Kidney (tissue), 14 donors: ENCODE results near the gene SLC12A6. TPM values are rescaled to one million over a fixed set of nuclear protein-coding genes. Genes with fewer than 3 reads are reported as not detected.

ENCODE experiments used
- DNase-seq, 5 donors: peaks; one replicate each; pipeline ENCODE4 v3.0.0-alpha.2; 2013 to 2020
- FAIRE-seq: peaks from 2 replicates; lab custom pipeline; 2012; peaks lifted over from hg19 to GRCh38; lab: Jason Lieb, UNC
- H3K27ac ChIP-seq, 2 donors: one replicate each; pipeline ENCODE4 v1.7.0; 2013; ENCODE audit warnings: low read depth in 2 of 2, low read length in 2 of 2, inconsistent platforms in 1 of 2
- H3K27me3 ChIP-seq: one replicate; pipeline ENCODE4 v1.7.1; 2013; ENCODE audit warnings: low read length, inconsistent platforms; ENCODE audit not compliant: control insufficient read depth, insufficient read depth
- H3K36me3 ChIP-seq, 3 donors: one replicate each; pipeline versions ENCODE4 v1.7.0 to v1.7.1; 2013; ENCODE audit warnings: low read length in 3 of 3, control low read depth in 1 of 3, inconsistent platforms in 1 of 3; ENCODE audit not compliant: insufficient read depth in 3 of 3, control insufficient read depth in 2 of 3
- H3K4me1 ChIP-seq, 3 donors: one replicate each; pipeline versions ENCODE4 v1.7.0 to v1.7.1; 2013; ENCODE audit warnings: low read length in 3 of 3, inconsistent platforms in 1 of 3, low read depth in 1 of 3; ENCODE audit not compliant: control insufficient read depth in 2 of 3, insufficient read depth in 2 of 3
- H3K4me3 ChIP-seq, 3 donors: one replicate each; pipeline versions ENCODE4 v1.7.0 to v1.8.1; 2013; ENCODE audit warnings: low read length in 3 of 3, control low read depth in 1 of 3, inconsistent platforms in 1 of 3
- H3K9ac ChIP-seq, 3 donors: one replicate each; pipeline versions ENCODE4 v1.7.0 to v1.7.1; 2013; ENCODE audit warnings: low read length in 3 of 3, control low read depth in 1 of 3, inconsistent platforms in 1 of 3
- H3K9me3 ChIP-seq, 3 donors: one replicate each; pipeline versions ENCODE4 v1.7.0 to v1.7.1; 2013; ENCODE audit warnings: low read length in 3 of 3, control low read depth in 1 of 3, inconsistent platforms in 1 of 3; ENCODE audit not compliant: control insufficient read depth in 2 of 3, insufficient read depth in 1 of 3
- intact Hi-C: fragments of 100-400 bp; cut with DNase I; formaldehyde crosslinking; loops from one replicate; pipeline ENCODE4 v1.11.1; 2022
- polyA plus RNA-seq: library from polyadenylated mRNA; stranded (reverse); fragments of 350-450 nt; fragmentation: Illumina TruSeq; extraction: RNeasy Lipid Tissue Mini Kit (QIAGEN cat#74804); gene quantifications from one replicate; pipeline ENCODE4 v1.2.3, GENCODE V29; 2014; ENCODE audit warnings: low read depth, low replicate concordance; ENCODE audit not compliant: insufficient read depth
- total RNA-seq: library from RNA; stranded (reverse); fragmentation: NEBNext Ultra II Directional; extraction: Animal tissue kit (Norgen Biotek cat#: 25700); gene quantifications from one replicate; pipeline ENCODE4 v1.2.1, GENCODE V29; 2021
- TF ChIP-seq, protein P1 (sequence below): IDR thresholded peaks from 3 replicates; pipeline ENCODE4 v1.5.1; 2012; ENCODE audit warnings: mild to moderate bottlenecking, moderate library complexity, borderline replicate concordance; ENCODE audit not compliant: insufficient read depth; ENCODE audit errors: extremely low read depth
- donor health status: control.
- donor health status: control.
- donor health status: control.
- donor health status: control.
- donor health status: control.
- donor health status: DM: yes; HTN: yes; CAD: no.
- donor health status: Normal renal cell carcinoma (clear cell type).

SLC12A6 gene
- total and polyA plus RNA-seq, 2 donors from 2014 or later, result 6.7 to 22.6 TPM

DNA sequence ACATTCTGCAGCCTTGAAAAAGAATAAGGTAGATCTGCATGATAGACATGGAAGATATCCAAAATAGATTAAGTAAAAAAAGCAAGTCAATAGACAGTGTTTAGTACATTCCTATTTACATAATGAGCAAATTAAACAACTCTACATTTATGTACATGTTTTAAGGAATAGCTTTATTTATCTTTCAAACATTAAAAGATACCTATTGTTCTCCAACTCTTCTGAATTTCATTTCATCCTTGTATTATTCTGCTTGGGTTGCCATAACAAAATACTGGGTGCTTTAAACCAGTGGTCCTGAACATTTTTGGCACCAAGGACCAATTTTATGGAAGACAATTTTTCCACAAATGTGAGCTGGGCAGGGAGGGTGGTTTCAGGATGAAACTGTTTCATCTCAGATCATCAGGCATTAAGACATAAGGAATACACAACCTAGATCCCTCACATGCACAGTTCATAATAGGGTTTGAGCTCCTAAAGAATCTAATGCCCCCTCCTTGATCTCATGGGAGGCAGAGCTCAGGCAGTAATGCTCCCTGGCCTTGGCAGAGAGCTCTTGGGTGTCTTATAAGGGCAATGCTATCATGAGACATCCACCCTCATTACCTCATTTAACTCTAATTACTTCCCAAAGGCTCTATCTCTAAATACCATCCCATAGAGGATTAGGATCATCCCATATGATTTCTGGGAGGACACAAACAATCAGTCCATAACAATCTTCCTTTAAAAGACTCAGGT lies 120.9 kb downstream of the SLC12A6 start:
- FAIRE-seq, result no peak
- Histone ChIP-seq H3K9ac (no peak overlapping the region), H3K36me3 (no peaks in the 10 kb centered on the region), H3K4me3 (no peak overlapping the region), H3K9me3 (no peaks in the 10 kb centered on the region), H3K4me1 (no peaks in the 10 kb centered on the region), H3K27ac (no peak overlapping the region), H3K27me3 (no peaks in the 10 kb centered on the region)
- intact Hi-C loops, result loop anchor here (10.0 kb wide), 1 partner anchor 152 kb away; no protein-coding TSS in a partner anchor
- TF ChIP-seq, protein P1, sequence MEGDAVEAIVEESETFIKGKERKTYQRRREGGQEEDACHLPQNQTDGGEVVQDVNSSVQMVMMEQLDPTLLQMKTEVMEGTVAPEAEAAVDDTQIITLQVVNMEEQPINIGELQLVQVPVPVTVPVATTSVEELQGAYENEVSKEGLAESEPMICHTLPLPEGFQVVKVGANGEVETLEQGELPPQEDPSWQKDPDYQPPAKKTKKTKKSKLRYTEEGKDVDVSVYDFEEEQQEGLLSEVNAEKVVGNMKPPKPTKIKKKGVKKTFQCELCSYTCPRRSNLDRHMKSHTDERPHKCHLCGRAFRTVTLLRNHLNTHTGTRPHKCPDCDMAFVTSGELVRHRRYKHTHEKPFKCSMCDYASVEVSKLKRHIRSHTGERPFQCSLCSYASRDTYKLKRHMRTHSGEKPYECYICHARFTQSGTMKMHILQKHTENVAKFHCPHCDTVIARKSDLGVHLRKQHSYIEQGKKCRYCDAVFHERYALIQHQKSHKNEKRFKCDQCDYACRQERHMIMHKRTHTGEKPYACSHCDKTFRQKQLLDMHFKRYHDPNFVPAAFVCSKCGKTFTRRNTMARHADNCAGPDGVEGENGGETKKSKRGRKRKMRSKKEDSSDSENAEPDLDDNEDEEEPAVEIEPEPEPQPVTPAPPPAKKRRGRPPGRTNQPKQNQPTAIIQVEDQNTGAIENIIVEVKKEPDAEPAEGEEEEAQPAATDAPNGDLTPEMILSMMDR, result no peak
- no peak for DNase-seq

- TF ChIP-seq, protein P1, result no peak
- Histone ChIP-seq H3K9ac (no peak overlapping the region), H3K4me3 (no peak overlapping the region), H3K27ac (no peak overlapping the region), H3K4me1 (no peaks in the 10 kb centered on the region), H3K36me3 (no peaks in the 10 kb centered on the region), H3K27me3 (no peaks in the 10 kb centered on the region), H3K9me3 (no peaks in the 10 kb centered on the region)
- FAIRE-seq (no peak), DNase-seq (no peak)
- intact Hi-C loops, result loop anchor here (10.0 kb wide), 1 partner anchor 149 kb away; no protein-coding TSS in a partner anchor
Observed at GRCh38 chr15:34214135-34214534, 123.4 kb downstream of the SLC12A6 start.

- Histone ChIP-seq H3K27me3 (no peaks in the 10 kb centered on the region), H3K4me3 (no peak overlapping the region), H3K9me3 (no peaks in the 10 kb centered on the region), H3K9ac (no peak overlapping the region), H3K36me3 (no peaks in the 10 kb centered on the region), H3K4me1 (peaks cover 0 to 3% (median 0%) of the 10 kb centered on the region in 3 donors), H3K27ac (no peak overlapping the region)
- no peak for DNase-seq
- FAIRE-seq, result no peak
- TF ChIP-seq, protein P1, result no peak
- intact Hi-C loops, result loop anchor here (10.0 kb wide), 1 partner anchor 149 kb away; no protein-coding TSS in a partner anchor
Observed at GRCh38 chr15:34213690-34214089, 123.9 kb downstream of the SLC12A6 start.
